Activated naive CD4-positive, alpha-beta T cell treated with anti-CD3 and anti-CD28 coated beads, Interleukin-2, amount 50 U/mL, for 16 hours (primary cell): Measurements from ENCODE around the gene ATP4A.

Experiments
- DNase-seq: peaks from one replicate; pipeline ENCODE4 v3.0.0-alpha.2; 2020

Gene ATP4A

GRCh38 chr19:35522745-35523327 lies 40.6 kb downstream of the ATP4A start:
- no peak for DNase-seq

- DNase-seq = no peak
These were observed 42.2 kb downstream of the ATP4A start for GRCh38 chr19:35521124-35521743.

GRCh38 chr19:35519291-35519690 lies 44.2 kb downstream of the ATP4A start:
- DNase-seq = no peak

GRCh38 chr19:35518313-35518712 lies 45.1 kb downstream of the ATP4A start:
- no peak for DNase-seq

- DNase-seq = no peak
These were observed 46.1 kb downstream of the ATP4A start for GRCh38 chr19:35517342-35517741.

GRCh38 chr19:35516310-35516709 lies 47.1 kb downstream of the ATP4A start:
- no peak for DNase-seq

GRCh38 chr19:35514282-35514809 lies 49.1 kb downstream of the ATP4A start:
- no peak for DNase-seq

GRCh38 chr19:35513628-35514281 lies 49.7 kb downstream of the ATP4A start, which contains the start of gene DMKN:
DMKN (minus strand) TSS chr19:35513649; CDS start chr19:35513475, 174 bp downstream.
- DNase-seq = no peak

- no peak for DNase-seq
These were observed 50.4 kb downstream of the ATP4A start for GRCh38 chr19:35512831-35513627.

GRCh38 chr19:35511337-35511736 lies 52.1 kb downstream of the ATP4A start:
- DNase-seq = no peak

GRCh38 chr19:35510626-35510964 lies 52.9 kb downstream of the ATP4A start:
- DNase-seq = no peak

GRCh38 chr19:35509861-35510625 lies 53.4 kb downstream of the ATP4A start:
- peak; percentile 74 for DNase-seq

GRCh38 chr19:35509018-35509652 lies 54.3 kb downstream of the ATP4A start:
- peak; percentile 39 for DNase-seq

- DNase-seq = no peak
These were observed 55.3 kb downstream of the ATP4A start for GRCh38 chr19:35508129-35508528.

- DNase-seq = no peak
These were observed 55.9 kb downstream of the ATP4A start for GRCh38 chr19:35507561-35507960.

GRCh38 chr19:35506011-35506410 lies 57.4 kb downstream of the ATP4A start:
- no peak for DNase-seq

- DNase-seq = no peak
These were observed 60.7 kb downstream of the ATP4A start for GRCh38 chr19:35502751-35503150.

GRCh38 chr19:35501684-35502083 lies 61.8 kb downstream of the ATP4A start:
- DNase-seq = no peak

GRCh38 chr19:35500611-35501010 lies 62.8 kb downstream of the ATP4A start:
- DNase-seq = no peak
